ENCODE data around the gene SULF2. TPM values are rescaled to one million over a fixed set of nuclear protein-coding genes. Genes with fewer than 3 reads are reported as not detected.
A peak's percentile ranks its signal among the peaks of the same experiment; 100 is the strongest.

The SULF2 gene
- total and polyA plus RNA-seq, 2 of the 13 experiments (the other 11 are each of a cell fraction or from before 2014, with no cell fraction given): 7.2 to 50.9 TPM

- no peak for TF ChIP-seq MBNL3 (CRISPR knock-in tag; conservative IDR thresholded peaks at IDR 0.05)
- TF ChIP-seq ZBTB7A (CRISPR knock-in tag; IDR thresholded peaks at IDR 0.05): peak; percentile 33; the same call in 1 of the 2 replicates
- peak; percentile 75 for TF ChIP-seq ZNF788 (CRISPR knock-in tag; IDR thresholded peaks at IDR 0.05; ENCODE audit: borderline replicate concordance)
- 0 out of 2 replicates have a peak, but pooled peaks have one; percentile 62 for TF ChIP-seq GPN1 (CRISPR knock-in tag; IDR thresholded peaks at IDR 0.05; ENCODE audit: borderline replicate concordance)
- peak; percentile 77; the same call in 1 of the 2 replicates for TF ChIP-seq REPIN1 (CRISPR knock-in tag; IDR thresholded peaks at IDR 0.05; ENCODE audit: borderline replicate concordance, low read depth)
- TF ChIP-seq MAZ (IDR thresholded peaks at IDR 0.05; ENCODE audit: borderline replicate concordance, low read depth, low read length): peak; percentile 34; the same call in 1 of the 2 replicates
- TF ChIP-seq MAZ (CRISPR knock-in tag; IDR thresholded peaks at IDR 0.05; ENCODE audit: low read depth): peak; percentile 61; the same call in 1 of the 2 replicates
- TF ChIP-seq TBX2 (CRISPR knock-in tag; IDR thresholded peaks at IDR 0.05; ENCODE audit: borderline replicate concordance): peak; percentile 58
- peak; percentile 61; the same call in 1 of the 2 replicates for TF ChIP-seq ZNF512B (CRISPR knock-in tag; IDR thresholded peaks at IDR 0.05; ENCODE audit: borderline replicate concordance)
- TF ChIP-seq NFKBIZ (CRISPR knock-in tag; IDR thresholded peaks at IDR 0.05): peak; percentile 72; the same call in 1 of the 2 replicates
- TF ChIP-seq ZBTB33 (CRISPR knock-in tag; IDR thresholded peaks at IDR 0.05): peak; percentile 31; the same call in 1 of the 2 replicates
- 0 out of 2 replicates have a peak, but pooled peaks have one; percentile 36 for TF ChIP-seq HOMEZ (CRISPR knock-in tag; IDR thresholded peaks at IDR 0.05; ENCODE audit: low read depth)
- 0 out of 2 replicates have a peak, but pooled peaks have one; percentile 6 for TF ChIP-seq ZNF24 (IDR thresholded peaks at IDR 0.05)
- no peak for TF ChIP-seq TAF1 (CRISPR knock-in tag; IDR thresholded peaks at IDR 0.05)
- TF ChIP-seq ZFP91 (CRISPR knock-in tag; IDR thresholded peaks at IDR 0.05; ENCODE audit: borderline replicate concordance): peak; percentile 37; the same call in 1 of the 2 replicates
- TF ChIP-seq MTA1 (CRISPR knock-in tag; IDR thresholded peaks at IDR 0.05; ENCODE audit: borderline replicate concordance): peak; percentile 14; the same call in 1 of the 2 replicates
- peak; percentile 37; the same call in 1 of the 2 replicates for TF ChIP-seq ZNF274 (CRISPR knock-in tag; IDR thresholded peaks at IDR 0.05)
- peak; percentile 35; the same call in 1 of the 2 replicates for TF ChIP-seq GATAD1 (CRISPR knock-in tag; IDR thresholded peaks at IDR 0.05)
Measured at GRCh38 chr20:47677635-47678453, 107.4 kb downstream of the SULF2 start (continued).

All from HepG2 (cell line).